HG02840 (cell line): ENCODE results near the gene KLHDC4.

ENCODE experiments used
- ATAC-seq: cut with Tn5 transposase; IDR thresholded peaks from one replicate; pipeline ENCODE4 v1.9.1; 2021; ENCODE audit warnings: mild to moderate bottlenecking, moderate library complexity, moderate number of reproducible peaks; ENCODE audit not compliant: unreplicated experiment, low FRiP score

The KLHDC4 gene

GRCh38 chr16:87704754-87705353 lies 60.9 kb downstream of the KLHDC4 start:
- ATAC-seq = no peak

- no peak for ATAC-seq
Measured at GRCh38 chr16:87703835-87704375, 61.9 kb downstream of the KLHDC4 start.

GRCh38 chr16:87703071-87703470 lies 62.7 kb downstream of the KLHDC4 start:
- ATAC-seq = no peak

GRCh38 chr16:87702325-87702811 lies 63.4 kb downstream of the KLHDC4 start:
- peak; percentile 45 for ATAC-seq

- no peak for ATAC-seq
Measured at GRCh38 chr16:87701505-87701921, 64.3 kb downstream of the KLHDC4 start.

- ATAC-seq = no peak
Measured at GRCh38 chr16:87701078-87701460, 64.7 kb downstream of the KLHDC4 start.

GRCh38 chr16:87700406-87701077 lies 65.2 kb downstream of the KLHDC4 start:
- ATAC-seq = no peak

- ATAC-seq = no peak
Measured at GRCh38 chr16:87698676-87699199, 67.0 kb downstream of the KLHDC4 start.

GRCh38 chr16:87698241-87698640 lies 67.5 kb downstream of the KLHDC4 start:
- no peak for ATAC-seq

- no peak for ATAC-seq
Measured at GRCh38 chr16:87697792-87698191, 68.0 kb downstream of the KLHDC4 start.

- ATAC-seq = no peak
Measured at GRCh38 chr16:87697256-87697655, 68.5 kb downstream of the KLHDC4 start.

GRCh38 chr16:87696726-87697125 lies 69.1 kb downstream of the KLHDC4 start:
- ATAC-seq = no peak

- ATAC-seq = no peak
Measured at GRCh38 chr16:87695534-87695933, 70.3 kb downstream of the KLHDC4 start.

- no peak for ATAC-seq
Measured at GRCh38 chr16:87694441-87695125, 71.2 kb downstream of the KLHDC4 start.

GRCh38 chr16:87693827-87694226 lies 72.0 kb downstream of the KLHDC4 start:
- no peak for ATAC-seq

- ATAC-seq = no peak
Measured at GRCh38 chr16:87692756-87693155, 73.0 kb downstream of the KLHDC4 start.

- no peak for ATAC-seq
Measured at GRCh38 chr16:87692176-87692575, 73.6 kb downstream of the KLHDC4 start.

- ATAC-seq = no peak
Measured at GRCh38 chr16:87691686-87692079, 74.1 kb downstream of the KLHDC4 start.

- no peak for ATAC-seq
Measured at GRCh38 chr16:87690911-87691685, 74.7 kb downstream of the KLHDC4 start.

- ATAC-seq = no peak
Measured at GRCh38 chr16:87689956-87690465, 75.8 kb downstream of the KLHDC4 start.
